H1 (cell line): ENCODE data around the gene SCAF1. TPM values are rescaled to one million over a fixed set of nuclear protein-coding genes. Genes with fewer than 3 reads are reported as not detected.

Experiments used
- ASH2L ChIP-seq: fragments of 200-600, 300-600 bp; sonication (generic); IDR thresholded peaks from one replicate; pipeline ENCODE4 v1.7.1; 2017; ENCODE audit warnings: low read length
- BACH1 ChIP-seq: IDR thresholded peaks from 2 replicates; pipeline ENCODE4 v1.6.1; 2012; ENCODE audit warnings: low read length, improper control_type of control experiment
- CHD2 ChIP-seq: IDR thresholded peaks from 2 replicates; pipeline ENCODE4 v1.6.1; 2012; ENCODE audit warnings: low read length, improper control_type of control experiment
- EGR1 ChIP-seq: IDR thresholded peaks from 2 replicates; pipeline ENCODE4 v1.6.1; 2011; ENCODE audit warnings: low read depth, low read length, borderline replicate concordance
- EP300 ChIP-seq, 2 experiments: IDR thresholded peaks; 1 replicate in 1 of 2; 2 replicates in 1 of 2; pipeline ENCODE4 v1.6.1; 2011 to 2012; ENCODE audit warnings: low read depth in 2 of 2, low read length in 2 of 2, mild to moderate bottlenecking in 2 of 2, borderline replicate concordance in 1 of 2, inconsistent platforms in 1 of 2, moderate library complexity in 1 of 2
- FOSL1 ChIP-seq: IDR thresholded peaks from 2 replicates; pipeline ENCODE4 v1.6.1; 2011; ENCODE audit warnings: mild to moderate bottlenecking, low read depth, low read length, moderate library complexity; ENCODE audit not compliant: insufficient read depth
- GABPA ChIP-seq: IDR thresholded peaks from 2 replicates; pipeline ENCODE4 v1.6.1; 2011; ENCODE audit warnings: mild to moderate bottlenecking, low read length, moderate library complexity, borderline replicate concordance; ENCODE audit not compliant: insufficient read depth
- JUN ChIP-seq: IDR thresholded peaks from 2 replicates; pipeline ENCODE4 v1.6.1; 2011; ENCODE audit warnings: low read depth, mild to moderate bottlenecking, improper control_type of control experiment, low read length
- KDM1A ChIP-seq: fragments of 200-600, 300-600 bp; sonication (generic); IDR thresholded peaks from 2 replicates; pipeline ENCODE4 v1.7.1; 2016; ENCODE audit warnings: mild to moderate bottlenecking, low read length, borderline replicate concordance
- RBBP5 ChIP-seq: IDR thresholded peaks from 2 replicates; pipeline ENCODE4 v1.7.1; 2012; ENCODE audit warnings: low read depth, mild to moderate bottlenecking, inconsistent platforms, low read length, moderate library complexity, borderline replicate concordance
- SIN3A ChIP-seq, 2 experiments: IDR thresholded peaks in 1 of 2; conservative IDR thresholded peaks in 1 of 2; 2 replicates each; pipeline ENCODE4 v1.6.1; 2011 to 2012; ENCODE audit warnings: low read length in 2 of 2, improper control_type of control experiment in 1 of 2, low read depth in 1 of 2, mild to moderate bottlenecking in 1 of 2
- SIRT6 ChIP-seq: IDR thresholded peaks from one replicate; pipeline ENCODE4 v1.7.1; 2012; ENCODE audit warnings: low read length, inconsistent platforms
- TBP ChIP-seq: IDR thresholded peaks from 2 replicates; pipeline ENCODE4 v1.6.1; 2011; ENCODE audit warnings: low read depth, low read length, improper control_type of control experiment
- YY1 ChIP-seq: IDR thresholded peaks from 2 replicates; pipeline ENCODE4 v1.6.1; 2011; ENCODE audit warnings: low read depth, mild to moderate bottlenecking, low read length
- polyA plus RNA-seq, 7 experiments: library from polyadenylated mRNA; depleted of rRNA in 3 of 7; stranded (reverse) in 5 of 7; unstranded in 2 of 7; fragments of >200 nt in 5 of 7; fragments of 200-250 nt in 2 of 7; gene quantifications; 1 replicate in 5 of 7; 2 replicates in 1 of 7; 4 replicates in 1 of 7; pipeline versions ENCODE4 v1.2.1 to v1.2.3, GENCODE V29; 2011 to 2013; ENCODE audit warnings: missing spikeins in 2 of 7, mixed read lengths in 2 of 7
- total RNA-seq: library from RNA; stranded (reverse); fragmentation: NEBNext Ultra II Directional; extraction: Animal tissue kit (Norgen Biotek cat#: 25700); gene quantifications from 2 replicates; pipeline ENCODE4 v1.2.1, GENCODE V29; 2021
- TF ChIP-seq, protein P1 (sequence below): IDR thresholded peaks from 2 replicates; pipeline ENCODE4 v1.6.1; 2012; ENCODE audit warnings: inconsistent platforms
- TF ChIP-seq, protein P2 (sequence below): IDR thresholded peaks from 2 replicates; pipeline ENCODE4 v1.6.1; 2011; ENCODE audit warnings: low read depth, mild to moderate bottlenecking, low read length; ENCODE audit not compliant: insufficient read depth
- TF ChIP-seq, protein P3 (sequence below): IDR thresholded peaks from 2 replicates; pipeline ENCODE4 v1.6.1; 2012; ENCODE audit warnings: low read length, inconsistent platforms
- TF ChIP-seq, protein P4 (sequence below), 3 experiments: IDR thresholded peaks; 1 replicate in 2 of 3; 2 replicates in 1 of 3; pipeline versions ENCODE4 v1.5.1 to v1.6.1; 2011; ENCODE audit warnings: low read length in 3 of 3, mild to moderate bottlenecking in 3 of 3, inconsistent platforms in 2 of 3, low read depth in 1 of 3, moderate library complexity in 1 of 3; ENCODE audit not compliant: insufficient read depth in 1 of 3; ENCODE audit errors: control extremely low read depth in 1 of 3

The SCAF1 gene
- total and polyA plus RNA-seq, 2 of the 8 experiments (the other 6 are each of a cell fraction or from before 2014, with no cell fraction given) = 9.7 to 81.7 TPM

DNA sequence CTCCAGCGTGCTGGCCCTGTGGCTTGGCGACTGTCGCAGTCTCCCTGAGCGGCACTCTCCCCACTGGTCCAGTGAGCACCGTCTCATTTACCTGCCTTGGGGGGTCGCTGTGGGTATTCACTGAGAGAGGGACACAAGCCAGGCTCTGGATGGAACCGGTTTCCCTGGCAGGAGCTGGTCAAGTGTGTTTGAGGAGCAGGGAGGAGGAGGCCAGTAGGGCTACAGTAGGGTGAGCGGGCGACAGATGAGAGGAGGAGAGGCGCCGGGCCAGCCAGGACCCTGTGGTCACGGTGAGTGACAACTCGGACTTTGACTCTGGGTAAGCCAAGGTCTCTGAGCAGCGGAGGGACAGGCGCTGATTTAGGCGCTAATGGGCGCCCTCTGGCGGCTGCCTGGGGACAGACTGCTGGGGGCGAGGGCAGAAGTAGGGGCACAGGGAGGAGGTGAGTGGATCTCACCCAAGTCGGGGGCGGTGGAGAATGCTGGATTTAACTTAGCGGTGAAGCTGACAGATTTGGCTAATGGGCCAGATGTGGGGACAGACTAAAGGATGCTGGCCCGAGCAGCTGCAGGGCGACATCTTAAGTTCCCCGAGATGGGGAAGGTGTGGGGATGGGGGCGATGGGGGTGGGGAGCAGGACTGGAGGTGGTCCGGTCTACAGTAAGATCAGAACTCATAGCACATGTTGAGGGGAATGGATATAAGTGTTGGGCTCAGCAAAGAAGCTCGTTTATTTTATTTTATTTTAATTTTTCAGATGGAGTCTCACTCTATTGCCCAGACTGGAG is 30.3 kb downstream of the SCAF1 start (continued):
- no peak for TF ChIP-seq GABPA
- TF ChIP-seq SIRT6 = no peak
- 0 out of 2 replicates have a peak, but pooled peaks have one; percentile 25 for TF ChIP-seq KDM1A
- TF ChIP-seq EP300 (IDR thresholded peaks at IDR 0.05; ENCODE audit: borderline replicate concordance in 1 of 2, low read depth in 2 of 2, low read length in 2 of 2) = no peak
- no peak for TF ChIP-seq EGR1
- TF ChIP-seq, protein P1, sequence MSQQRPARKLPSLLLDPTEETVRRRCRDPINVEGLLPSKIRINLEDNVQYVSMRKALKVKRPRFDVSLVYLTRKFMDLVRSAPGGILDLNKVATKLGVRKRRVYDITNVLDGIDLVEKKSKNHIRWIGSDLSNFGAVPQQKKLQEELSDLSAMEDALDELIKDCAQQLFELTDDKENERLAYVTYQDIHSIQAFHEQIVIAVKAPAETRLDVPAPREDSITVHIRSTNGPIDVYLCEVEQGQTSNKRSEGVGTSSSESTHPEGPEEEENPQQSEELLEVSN = no peak
- TF ChIP-seq, protein P2, sequence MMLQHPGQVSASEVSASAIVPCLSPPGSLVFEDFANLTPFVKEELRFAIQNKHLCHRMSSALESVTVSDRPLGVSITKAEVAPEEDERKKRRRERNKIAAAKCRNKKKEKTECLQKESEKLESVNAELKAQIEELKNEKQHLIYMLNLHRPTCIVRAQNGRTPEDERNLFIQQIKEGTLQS = no peak
- TF ChIP-seq CHD2 = no peak
- 0 out of 2 replicates have a peak, but pooled peaks have one; percentile 37 for TF ChIP-seq YY1
- no peak for TF ChIP-seq BACH1
- peak; percentile 72 for TF ChIP-seq ASH2L
- no peak for TF ChIP-seq TBP
- TF ChIP-seq JUN = no peak
- TF ChIP-seq, protein P3, sequence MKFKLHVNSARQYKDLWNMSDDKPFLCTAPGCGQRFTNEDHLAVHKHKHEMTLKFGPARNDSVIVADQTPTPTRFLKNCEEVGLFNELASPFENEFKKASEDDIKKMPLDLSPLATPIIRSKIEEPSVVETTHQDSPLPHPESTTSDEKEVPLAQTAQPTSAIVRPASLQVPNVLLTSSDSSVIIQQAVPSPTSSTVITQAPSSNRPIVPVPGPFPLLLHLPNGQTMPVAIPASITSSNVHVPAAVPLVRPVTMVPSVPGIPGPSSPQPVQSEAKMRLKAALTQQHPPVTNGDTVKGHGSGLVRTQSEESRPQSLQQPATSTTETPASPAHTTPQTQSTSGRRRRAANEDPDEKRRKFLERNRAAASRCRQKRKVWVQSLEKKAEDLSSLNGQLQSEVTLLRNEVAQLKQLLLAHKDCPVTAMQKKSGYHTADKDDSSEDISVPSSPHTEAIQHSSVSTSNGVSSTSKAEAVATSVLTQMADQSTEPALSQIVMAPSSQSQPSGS = no peak
- TF ChIP-seq, protein P4, sequence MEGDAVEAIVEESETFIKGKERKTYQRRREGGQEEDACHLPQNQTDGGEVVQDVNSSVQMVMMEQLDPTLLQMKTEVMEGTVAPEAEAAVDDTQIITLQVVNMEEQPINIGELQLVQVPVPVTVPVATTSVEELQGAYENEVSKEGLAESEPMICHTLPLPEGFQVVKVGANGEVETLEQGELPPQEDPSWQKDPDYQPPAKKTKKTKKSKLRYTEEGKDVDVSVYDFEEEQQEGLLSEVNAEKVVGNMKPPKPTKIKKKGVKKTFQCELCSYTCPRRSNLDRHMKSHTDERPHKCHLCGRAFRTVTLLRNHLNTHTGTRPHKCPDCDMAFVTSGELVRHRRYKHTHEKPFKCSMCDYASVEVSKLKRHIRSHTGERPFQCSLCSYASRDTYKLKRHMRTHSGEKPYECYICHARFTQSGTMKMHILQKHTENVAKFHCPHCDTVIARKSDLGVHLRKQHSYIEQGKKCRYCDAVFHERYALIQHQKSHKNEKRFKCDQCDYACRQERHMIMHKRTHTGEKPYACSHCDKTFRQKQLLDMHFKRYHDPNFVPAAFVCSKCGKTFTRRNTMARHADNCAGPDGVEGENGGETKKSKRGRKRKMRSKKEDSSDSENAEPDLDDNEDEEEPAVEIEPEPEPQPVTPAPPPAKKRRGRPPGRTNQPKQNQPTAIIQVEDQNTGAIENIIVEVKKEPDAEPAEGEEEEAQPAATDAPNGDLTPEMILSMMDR (IDR thresholded peaks at IDR 0.05; ENCODE audit: control extremely low read depth in 1 of 3, insufficient read depth in 1 of 3, low read depth in 1 of 3, low read length in 3 of 3) = peak; percentile 82 to 96 (median 94)
- no peak for TF ChIP-seq FOSL1
- TF ChIP-seq SIN3A (conservative IDR thresholded peaks at IDR 0.05 in 1 of 2, IDR thresholded peaks at IDR 0.05 in 1 of 2; ENCODE audit: low read depth in 1 of 2, low read length in 2 of 2) = peak in 1 of 2 experiments; percentile 69; a peak in 1 of 4 replicates
- no peak; the same call in 1 of the 2 replicates for TF ChIP-seq RBBP5
